ENCODE results near the gene ASB7.
"Not testable (repeated sequence)": the region's sequence is repeated elsewhere in the genome, so short reads cannot be mapped to it uniquely, and the experiment has no call there.

The ASB7 gene

GRCh38 chr15:100658895-100659294, 56.5 kb downstream of the ASB7 start:
- no peak for DNase-seq

DNA sequence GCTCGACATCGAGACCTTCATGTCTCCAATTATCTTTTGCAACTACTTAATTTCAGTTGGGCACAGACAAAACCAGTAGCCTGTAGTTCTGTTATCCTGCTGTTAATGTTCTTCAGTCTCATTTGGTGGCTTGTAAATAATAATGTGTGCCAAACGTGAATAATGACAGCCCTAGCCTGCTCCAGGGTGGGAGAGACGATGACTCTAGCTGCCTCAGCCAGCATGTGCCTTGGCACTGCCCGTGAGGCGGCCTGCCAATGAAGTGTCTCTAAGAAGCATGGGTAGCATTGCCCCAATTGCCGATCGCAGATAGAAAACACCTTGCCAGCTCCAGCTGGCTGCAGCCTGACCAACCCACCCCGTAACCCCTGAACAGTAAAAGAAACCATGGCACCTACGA, 58.8 kb downstream of the ASB7 start:
- DNase-seq, result no peak

DNA sequence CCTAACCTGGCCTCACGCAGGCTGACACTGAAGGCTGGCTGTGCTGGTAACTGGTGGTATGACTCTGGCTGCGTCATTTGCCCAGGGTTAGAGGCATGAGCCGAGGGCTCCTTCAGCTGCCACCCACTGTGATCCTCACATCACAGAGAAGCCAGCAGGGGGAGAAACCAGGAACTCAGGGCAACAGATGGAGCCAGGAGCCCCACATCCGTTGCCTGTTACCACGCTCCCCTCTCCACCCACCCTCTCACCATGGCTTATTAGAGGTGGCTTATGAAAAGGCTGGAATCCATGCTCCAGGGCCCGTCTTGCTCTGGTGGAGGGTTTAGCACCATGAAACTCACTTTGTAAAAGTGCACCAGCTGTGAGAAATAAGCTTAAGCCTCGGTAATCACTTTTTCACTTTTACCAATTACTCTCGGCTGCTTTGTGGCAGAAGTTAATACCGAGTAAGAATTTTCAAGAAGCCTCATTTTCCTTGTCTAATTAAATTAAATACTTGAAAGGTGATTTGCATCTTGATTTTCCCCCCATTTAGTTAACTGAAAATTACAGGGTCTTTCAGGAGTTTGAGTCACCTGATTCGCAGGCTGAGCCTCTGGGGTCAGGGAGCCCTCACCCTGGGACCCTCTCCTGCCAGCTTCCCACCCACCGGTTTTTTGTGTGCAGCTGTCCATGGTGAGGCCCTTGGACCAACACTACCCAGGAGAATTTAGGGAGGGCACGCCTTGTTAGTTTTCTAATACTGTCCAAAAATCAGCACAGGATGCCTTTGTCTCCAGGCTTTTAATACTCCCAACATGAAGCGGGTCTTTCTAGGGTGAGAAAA, 60.9 kb downstream of the ASB7 start:
- no peak for DNase-seq

DNA sequence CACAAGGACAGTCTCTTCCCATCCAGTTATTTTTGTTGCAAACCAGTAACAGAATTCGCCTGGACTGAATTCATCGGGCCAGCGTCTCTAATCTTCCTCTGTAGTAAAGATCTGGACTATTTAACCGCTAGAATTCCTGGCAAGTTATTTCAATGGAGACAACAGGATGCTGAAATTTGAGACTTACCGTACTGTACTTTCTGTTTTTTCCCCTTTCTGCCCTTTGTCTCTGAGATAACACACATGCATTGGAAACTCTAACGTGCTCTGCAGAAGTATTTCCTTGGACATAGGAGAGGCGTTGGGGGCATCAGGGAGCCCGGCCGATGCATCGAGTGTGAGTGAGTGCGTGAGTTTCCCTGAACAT, 61.5 kb downstream of the ASB7 start:
- no peak for DNase-seq

GRCh38 chr15:100665570-100665969, 63.2 kb downstream of the ASB7 start:
- DNase-seq, result no peak

GRCh38 chr15:100667405-100668347, 65.3 kb downstream of the ASB7 start:
- DNase-seq, result no peak

- no peak for DNase-seq
These were observed 66.0 kb downstream of the ASB7 start for GRCh38 chr15:100668348-100668745.

- no peak for DNase-seq
These were observed 66.9 kb downstream of the ASB7 start for GRCh38 chr15:100669260-100669659.

DNA sequence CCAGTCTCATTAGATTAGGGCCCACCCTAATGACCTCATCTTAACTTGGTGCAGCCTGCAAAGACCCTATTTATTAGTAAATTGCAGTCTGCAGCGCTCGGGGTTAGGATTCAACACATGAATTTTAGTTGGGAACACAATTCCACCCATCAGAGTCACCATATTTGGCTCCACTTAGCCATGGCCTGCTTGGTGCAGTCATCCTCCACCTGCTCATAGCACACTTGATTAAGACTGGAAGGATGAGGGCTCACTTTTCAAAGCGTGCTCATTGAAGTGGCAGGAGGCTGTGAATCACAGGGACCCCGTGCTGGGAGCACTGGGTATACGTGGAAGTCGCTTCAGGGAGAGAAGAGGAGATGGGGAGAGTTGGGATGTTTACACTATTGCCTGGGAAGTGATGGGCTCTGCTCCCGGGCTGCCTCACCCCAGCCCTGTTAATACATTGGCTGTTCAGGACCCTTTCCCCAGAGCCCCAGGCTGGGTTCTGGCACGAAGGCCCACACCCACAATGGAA, 68.2 kb downstream of the ASB7 start:
- no peak for DNase-seq

DNA sequence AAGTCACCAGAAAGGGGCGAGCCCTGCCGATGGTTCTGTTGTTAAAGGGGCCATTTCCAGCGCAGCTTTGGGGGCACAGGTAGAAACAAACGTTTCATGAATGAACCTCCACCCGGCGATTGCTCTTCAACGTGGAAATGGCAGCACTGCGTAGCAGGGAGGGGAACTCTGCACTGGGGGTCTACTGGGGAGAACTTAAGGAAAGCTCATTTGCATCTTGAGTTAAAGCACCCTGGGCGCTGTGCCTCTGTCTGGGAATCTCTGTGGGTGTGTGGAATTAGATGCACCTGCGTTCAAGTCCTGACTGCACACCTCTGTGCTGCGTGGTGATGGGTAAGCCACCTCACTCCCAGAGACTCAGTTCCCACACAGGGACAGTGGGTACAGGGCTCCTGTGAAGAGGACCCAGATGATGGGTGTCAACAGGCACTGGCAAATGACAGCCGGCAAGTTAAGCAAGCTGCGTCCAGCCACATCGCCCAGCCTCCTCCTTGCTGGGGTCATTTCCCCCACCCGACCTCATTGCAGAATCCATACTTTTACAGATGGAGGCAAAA, 68.8 kb downstream of the ASB7 start:
- no peak for DNase-seq

GRCh38 chr15:100671858-100672543, 69.6 kb downstream of the ASB7 start:
- no peak for DNase-seq

DNA sequence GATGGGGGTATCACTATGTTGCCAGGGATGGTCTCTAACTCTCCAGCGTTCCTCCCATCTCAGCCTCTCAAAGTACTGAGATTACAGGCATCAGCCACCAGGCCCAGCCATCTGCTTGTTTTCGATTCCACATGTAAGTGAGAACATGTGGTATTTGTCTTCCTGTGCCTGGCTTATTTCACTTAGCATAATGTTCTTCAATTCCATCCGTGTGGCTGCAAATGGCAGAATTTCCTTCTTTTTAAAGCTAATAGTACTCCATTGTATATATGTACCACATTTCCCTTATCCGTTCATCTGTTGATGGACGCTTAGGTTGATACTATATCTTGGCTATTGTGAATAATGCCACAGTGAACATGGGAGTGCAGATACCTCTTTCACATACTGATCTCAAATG, 70.6 kb downstream of the ASB7 start:
- no peak for DNase-seq

DNA sequence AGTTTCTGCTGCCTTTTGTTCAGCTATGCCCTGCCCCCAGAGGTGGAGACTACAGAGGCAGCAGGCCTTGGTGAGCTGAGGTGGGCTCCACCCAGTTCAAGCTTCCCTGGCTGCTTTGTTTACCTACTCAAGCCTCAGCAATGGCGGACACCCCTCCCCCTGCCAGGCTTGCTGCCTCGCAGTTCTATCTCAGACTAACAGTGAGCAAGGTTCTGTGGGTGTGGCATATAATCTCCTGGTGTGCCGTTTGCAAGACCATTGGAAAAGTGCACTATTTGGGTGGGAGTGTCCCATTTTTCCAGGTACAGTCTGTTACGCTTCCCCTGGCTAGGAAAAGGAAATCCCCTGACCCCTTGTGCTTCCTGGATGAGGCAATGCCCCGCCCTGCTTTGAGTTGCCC, 76.8 kb downstream of the ASB7 start:
- DNase-seq, result not testable (repeated sequence)

- DNase-seq, result no peak
These were observed 78.3 kb downstream of the ASB7 start for GRCh38 chr15:100680726-100681125.

DNA sequence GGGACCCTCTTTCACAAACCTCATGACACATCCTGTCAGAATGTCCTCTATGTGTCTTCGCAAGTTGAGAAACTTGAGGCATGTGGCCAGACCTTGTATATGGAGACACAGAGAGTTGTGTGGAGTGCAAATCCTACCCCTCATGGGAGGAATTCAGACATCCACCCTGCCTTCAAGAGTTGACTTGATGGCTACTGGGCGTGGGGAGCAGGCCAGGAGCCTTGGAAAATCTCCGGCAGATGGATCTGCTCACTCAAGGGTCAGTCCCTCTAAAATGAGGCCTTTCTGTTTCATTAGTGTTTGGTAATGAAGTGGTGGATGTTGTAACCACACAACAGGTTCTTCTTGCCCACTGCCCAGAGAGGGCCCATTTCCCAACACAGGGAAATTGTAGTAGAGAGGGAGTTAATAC, 79.0 kb downstream of the ASB7 start:
- no peak for DNase-seq

DNA sequence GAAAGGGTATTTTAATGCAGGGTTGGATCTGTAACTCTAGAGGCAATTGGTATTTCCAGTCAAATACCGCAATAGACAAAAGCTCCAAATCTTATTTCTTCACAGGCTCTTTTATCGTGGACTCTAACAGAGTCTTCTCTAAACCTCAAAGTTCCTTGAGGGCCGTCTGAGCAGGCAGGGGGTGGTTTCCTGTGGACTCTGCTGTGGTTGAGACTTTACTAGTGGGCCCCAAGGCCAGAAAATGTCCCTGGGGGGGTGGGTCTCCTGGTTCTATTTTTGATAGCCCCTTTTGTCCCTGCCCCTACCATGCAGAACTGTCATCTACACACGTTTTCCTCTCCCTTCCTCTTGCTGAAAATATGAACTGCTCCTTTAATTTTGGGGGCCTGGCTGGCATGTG, 80.1 kb downstream of the ASB7 start:
- DNase-seq, result no peak

GRCh38 chr15:100683434-100683833, 81.0 kb downstream of the ASB7 start:
- DNase-seq, result no peak

DNA sequence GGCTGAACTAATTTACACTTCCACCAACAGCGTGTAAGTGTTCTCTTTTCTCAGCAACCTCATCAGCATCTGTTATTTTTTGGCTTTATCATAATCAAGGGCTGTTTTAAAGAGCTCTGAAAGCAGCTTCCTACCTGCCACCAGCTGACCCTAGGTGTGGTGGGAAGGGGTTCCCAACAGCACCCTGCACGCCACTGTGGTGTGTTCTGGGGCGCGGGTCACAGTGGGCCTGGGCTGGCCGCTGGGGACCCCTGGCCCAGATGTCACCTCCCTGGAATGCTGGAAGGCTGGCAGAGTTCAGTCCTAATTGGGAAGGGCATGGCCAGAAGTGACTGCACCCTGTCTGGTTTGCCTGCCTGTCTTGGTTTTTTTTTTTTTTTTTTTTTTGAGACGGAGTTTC, 82.2 kb downstream of the ASB7 start:
- DNase-seq, result no peak

- no peak for DNase-seq
These were observed 83.8 kb downstream of the ASB7 start for GRCh38 chr15:100686021-100686724.

GRCh38 chr15:100686725-100687473, 84.5 kb downstream of the ASB7 start:
- no peak for DNase-seq

GRCh38 chr15:100687582-100688141, 85.3 kb downstream of the ASB7 start:
- no peak for DNase-seq

Measured in SIG-M5 (cell line).